Endodermal cell (in vitro differentiated cells): ENCODE data around the gene MXD3. TPM values are rescaled to one million over a fixed set of nuclear protein-coding genes. Genes with fewer than 3 reads are reported as not detected.

Source experiments
- DNase-seq: peaks from one replicate; pipeline ENCODE4 v3.0.0-alpha.2; 2017
- H3K27ac ChIP-seq: 2 replicates; pipeline ENCODE4 v1.5.1; 2013; ENCODE audit warnings: mild to moderate bottlenecking, low read depth, low read length, moderate library complexity
- H3K27me3 ChIP-seq: 2 replicates; pipeline ENCODE4 v1.6.1; 2013; ENCODE audit warnings: mild to moderate bottlenecking, low read length, moderate library complexity; ENCODE audit not compliant: insufficient read depth, control insufficient read depth, poor library complexity, severe bottlenecking
- H3K36me3 ChIP-seq: 2 replicates; pipeline ENCODE4 v1.7.0; 2013; ENCODE audit warnings: mild to moderate bottlenecking, low read length, moderate library complexity; ENCODE audit not compliant: control insufficient read depth, insufficient read depth
- H3K4me1 ChIP-seq: one replicate; pipeline ENCODE4 v1.7.0; 2013; ENCODE audit warnings: low read length; ENCODE audit not compliant: control insufficient read depth, insufficient read depth
- H3K4me3 ChIP-seq: 2 replicates; pipeline ENCODE4 v1.5.1; 2013; ENCODE audit warnings: mild to moderate bottlenecking, low read length, moderate library complexity
- H3K9ac ChIP-seq: 2 replicates; pipeline ENCODE4 v1.6.1; 2013; ENCODE audit warnings: mild to moderate bottlenecking, low read length, moderate library complexity; ENCODE audit not compliant: poor library complexity, severe bottlenecking; ENCODE audit errors: extremely low read depth
- H3K9me3 ChIP-seq: 2 replicates; pipeline ENCODE4 v1.6.1; 2013; ENCODE audit warnings: mild to moderate bottlenecking, low read length, moderate library complexity; ENCODE audit not compliant: control insufficient read depth
- H3K27ac Mint-ChIP-seq: 2 replicates; pipeline ENCODE4 v1.8.0; 2020; ENCODE audit warnings: mixed read lengths
- H3K27me3 Mint-ChIP-seq: 2 replicates; pipeline ENCODE4 v1.8.0; 2021; ENCODE audit warnings: mild to moderate bottlenecking, mixed read lengths; ENCODE audit not compliant: insufficient read depth
- H3K36me3 Mint-ChIP-seq: 2 replicates; pipeline ENCODE4 v1.8.0; 2020; ENCODE audit warnings: low read depth, mixed read lengths
- H3K4me1 Mint-ChIP-seq: 2 replicates; pipeline ENCODE4 v1.8.0; 2020; ENCODE audit warnings: mixed read lengths
- H3K4me3 Mint-ChIP-seq: 2 replicates; pipeline ENCODE4 v1.8.0; 2020; ENCODE audit warnings: mild to moderate bottlenecking, moderate library complexity, mixed read lengths
- H3K9me3 Mint-ChIP-seq: 2 replicates; pipeline ENCODE4 v1.8.0; 2020; ENCODE audit warnings: mild to moderate bottlenecking, mixed read lengths
- CTCF ChIP-seq: fragments of 200-600 bp; sonication (generic); conservative IDR thresholded peaks from 2 replicates; pipeline ENCODE4 v1.5.0; 2021; ENCODE audit warnings: antibody characterized with exemption, mild to moderate bottlenecking
- WGBS, 2 experiments: methylation state at CpG; one replicate each; pipeline versions ENCODE4 v1.1.5 to v1.1.7; 2013; ENCODE audit warnings: missing lambda C conversion rate in 2 of 2, mixed read lengths in 1 of 2; ENCODE audit not compliant: insufficient coverage in 1 of 2, insufficient read length in 1 of 2; 5-methylcytosine and 5-hydroxymethylcytosine counted together
- total RNA-seq, 2 donors: library from RNA; stranded (reverse); fragmentation: NEBNext Ultra II Directional in 1 of 2; extraction: Animal tissue kit (Norgen Biotek cat#: 25700) in 1 of 2; gene quantifications; 2 replicates in 1 of 2; 3 replicates in 1 of 2; pipeline ENCODE4 v1.2.1, GENCODE V29; 2021

The MXD3 gene
- total RNA-seq, 2 donors from 2014 or later = 14.2 to 20.4 TPM

- no peaks in the 10 kb centered on the region for H3K27me3 Mint-ChIP-seq
- no peak for DNase-seq
- H3K4me1 Mint-ChIP-seq = peaks cover 9% of the 10 kb centered on the region
- H3K27ac Mint-ChIP-seq = no peak overlapping the region
- Histone ChIP-seq H3K36me3 (peaks cover 25% of the 10 kb centered on the region), H3K27me3 (no peaks in the 10 kb centered on the region), H3K4me1 (no peaks in the 10 kb centered on the region), H3K9me3 (no peaks in the 10 kb centered on the region), H3K27ac (no peak overlapping the region), H3K9ac (no peak overlapping the region), H3K4me3 (no peak overlapping the region)
- H3K36me3 Mint-ChIP-seq = peaks cover 55% of the 10 kb centered on the region
- whole genome bisulfite sequencing, 2 experiments = 88 to 90% methylated on average over 7 to 19 of the region's 19 CpGs
- no peak for TF ChIP-seq CTCF
- no peaks in the 10 kb centered on the region for H3K9me3 Mint-ChIP-seq
- no peak overlapping the region for H3K4me3 Mint-ChIP-seq
Observed at GRCh38 chr5:177328545-177329231, 17.0 kb upstream of the MXD3 start.

GRCh38 chr5:177327539-177328522, 16.1 kb upstream of the MXD3 start:
- no peak for TF ChIP-seq CTCF
- Mint-ChIP-seq H3K9me3 (no peaks in the 10 kb centered on the region), H3K36me3 (peaks cover 49% of the 10 kb centered on the region), H3K4me1 (peaks cover 9% of the 10 kb centered on the region), H3K4me3 (no peak overlapping the region), H3K27ac (peak overlapping the region; percentile 44), H3K27me3 (no peaks in the 10 kb centered on the region)
- H3K27me3 ChIP-seq = no peaks in the 10 kb centered on the region
- peaks cover 19% of the 10 kb centered on the region for H3K36me3 ChIP-seq
- H3K4me1 ChIP-seq = no peaks in the 10 kb centered on the region
- WGBS, 2 experiments = 94 to 95% methylated on average over 24 to 28 of the region's 28 CpGs
- DNase-seq = no peak
- H3K4me3 ChIP-seq = no peak overlapping the region
- no peak overlapping the region for H3K27ac ChIP-seq
- no peak overlapping the region for H3K9ac ChIP-seq
- H3K9me3 ChIP-seq = no peaks in the 10 kb centered on the region

GRCh38 chr5:177325868-177326381, 14.2 kb upstream of the MXD3 start:
- no peak for TF ChIP-seq CTCF
- Mint-ChIP-seq H3K36me3 (peaks cover 41% of the 10 kb centered on the region), H3K4me1 (peaks cover 9% of the 10 kb centered on the region), H3K4me3 (no peak overlapping the region), H3K27ac (peak overlapping the region; percentile 85), H3K27me3 (no peaks in the 10 kb centered on the region), H3K9me3 (no peaks in the 10 kb centered on the region)
- WGBS, 2 experiments = 39 to 43% methylated on average over 1 of the region's 1 CpG
- H3K4me1 ChIP-seq = no peaks in the 10 kb centered on the region
- H3K9me3 ChIP-seq = no peaks in the 10 kb centered on the region
- no peak for DNase-seq
- H3K4me3 ChIP-seq = no peak overlapping the region
- peak overlapping the region; percentile 45 for H3K27ac ChIP-seq
- no peaks in the 10 kb centered on the region for H3K27me3 ChIP-seq
- peaks cover 16% of the 10 kb centered on the region for H3K36me3 ChIP-seq
- peak overlapping the region; percentile 51 for H3K9ac ChIP-seq
